Omental fat pad (tissue), 4 donors: ENCODE results near the gene ATP2A3. TPM values are rescaled to one million over a fixed set of nuclear protein-coding genes. Genes with fewer than 3 reads are reported as not detected.
"Not testable (repeated sequence)": the region's sequence is repeated elsewhere in the genome, so short reads cannot be mapped to it uniquely, and the experiment has no call there.

ENCODE experiments used
- ATAC-seq: fragments of 150-250 bp; one replicate; pipeline ENCODE4 v1.9.1; 2016; ENCODE audit warnings: mild to moderate bottlenecking, moderate library complexity; ENCODE audit not compliant: low FRiP score
- DNase-seq: peaks from one replicate; pipeline ENCODE4 v3.0.0-alpha.2; 2019; ENCODE audit warnings: low spot score
- CTCF ChIP-seq, 3 donors: fragments of 450-650 bp; IDR thresholded peaks; one replicate each; pipeline ENCODE4 v1.5.1; 2016 to 2017; ENCODE audit warnings: antibody characterized with exemption in 3 of 3, mild to moderate bottlenecking in 3 of 3, moderate library complexity in 2 of 3
- total RNA-seq, 4 donors: library from RNA; depleted of rRNA; stranded (reverse); fragments of >200 nt; gene quantifications; one replicate each; pipeline ENCODE4 v1.1.0, GENCODE V29; 2016

Gene ATP2A3
- total RNA-seq, 4 donors from 2014 or later, result 2.9 to 12.3 (median 5.5) TPM

- ATAC-seq, result no peak
- TF ChIP-seq CTCF (IDR thresholded peaks at IDR 0.05), result no peak
- DNase-seq, result no peak
Observed at GRCh38 chr17:4001048-4001590, 36.9 kb upstream of the ATP2A3 start.

GRCh38 chr17:3998436-3998835 is 34.2 kb upstream of the ATP2A3 start:
- TF ChIP-seq CTCF (IDR thresholded peaks at IDR 0.05), result no peak
- ATAC-seq (no peak), DNase-seq (no peak)

GRCh38 chr17:3995067-3995466 is 30.8 kb upstream of the ATP2A3 start:
- DNase-seq (no peak), ATAC-seq (no peak)
- no peak for TF ChIP-seq CTCF (IDR thresholded peaks at IDR 0.05)

GRCh38 chr17:3994221-3994576 is 30.0 kb upstream of the ATP2A3 start:
- no peak for TF ChIP-seq CTCF (IDR thresholded peaks at IDR 0.05)
- ATAC-seq (no peak), DNase-seq (no peak)

GRCh38 chr17:3993493-3994220 is 29.4 kb upstream of the ATP2A3 start:
- no peak for TF ChIP-seq CTCF (IDR thresholded peaks at IDR 0.05)
- DNase-seq (no peak), ATAC-seq (no peak)

GRCh38 chr17:3992370-3992769 is 28.1 kb upstream of the ATP2A3 start:
- ATAC-seq (no peak), DNase-seq (no peak)
- TF ChIP-seq CTCF (IDR thresholded peaks at IDR 0.05), result no peak

GRCh38 chr17:3991699-3992098 is 27.5 kb upstream of the ATP2A3 start:
- not testable (repeated sequence) for ATAC-seq, DNase-seq
